ENCODE results near the gene DBR1.

DNA sequence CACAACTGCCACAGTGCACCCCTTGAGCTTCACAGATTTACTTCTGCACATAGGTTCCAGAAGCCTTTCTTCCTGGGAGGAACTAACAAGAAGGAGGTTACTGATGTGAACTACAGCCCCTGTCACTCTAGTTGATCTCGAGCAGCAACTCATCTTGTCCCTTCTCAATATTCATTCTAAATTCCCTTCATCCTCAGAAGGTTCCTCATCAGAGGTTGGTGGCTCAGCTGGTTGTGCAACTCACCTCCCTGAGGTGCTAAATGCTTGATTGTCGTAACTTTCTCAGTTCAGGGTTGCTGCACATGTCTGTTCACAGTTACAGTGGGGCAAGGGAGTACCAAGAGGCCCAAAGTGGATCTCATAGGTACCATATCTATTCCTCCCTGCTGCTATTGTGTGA is 36.9 kb downstream of the DBR1 start:
- TF ChIP-seq TAF1 (IDR thresholded peaks at IDR 0.05; ENCODE audit: borderline replicate concordance, insufficient read depth, low read length) (no peak), SIN3A (IDR thresholded peaks at IDR 0.05; ENCODE audit: borderline replicate concordance, insufficient read depth, low read length) (no peak), POLR2AphosphoS5 (IDR thresholded peaks at IDR 0.05; ENCODE audit: low read depth, low read length) (no peak)
- TF ChIP-seq, protein P1, sequence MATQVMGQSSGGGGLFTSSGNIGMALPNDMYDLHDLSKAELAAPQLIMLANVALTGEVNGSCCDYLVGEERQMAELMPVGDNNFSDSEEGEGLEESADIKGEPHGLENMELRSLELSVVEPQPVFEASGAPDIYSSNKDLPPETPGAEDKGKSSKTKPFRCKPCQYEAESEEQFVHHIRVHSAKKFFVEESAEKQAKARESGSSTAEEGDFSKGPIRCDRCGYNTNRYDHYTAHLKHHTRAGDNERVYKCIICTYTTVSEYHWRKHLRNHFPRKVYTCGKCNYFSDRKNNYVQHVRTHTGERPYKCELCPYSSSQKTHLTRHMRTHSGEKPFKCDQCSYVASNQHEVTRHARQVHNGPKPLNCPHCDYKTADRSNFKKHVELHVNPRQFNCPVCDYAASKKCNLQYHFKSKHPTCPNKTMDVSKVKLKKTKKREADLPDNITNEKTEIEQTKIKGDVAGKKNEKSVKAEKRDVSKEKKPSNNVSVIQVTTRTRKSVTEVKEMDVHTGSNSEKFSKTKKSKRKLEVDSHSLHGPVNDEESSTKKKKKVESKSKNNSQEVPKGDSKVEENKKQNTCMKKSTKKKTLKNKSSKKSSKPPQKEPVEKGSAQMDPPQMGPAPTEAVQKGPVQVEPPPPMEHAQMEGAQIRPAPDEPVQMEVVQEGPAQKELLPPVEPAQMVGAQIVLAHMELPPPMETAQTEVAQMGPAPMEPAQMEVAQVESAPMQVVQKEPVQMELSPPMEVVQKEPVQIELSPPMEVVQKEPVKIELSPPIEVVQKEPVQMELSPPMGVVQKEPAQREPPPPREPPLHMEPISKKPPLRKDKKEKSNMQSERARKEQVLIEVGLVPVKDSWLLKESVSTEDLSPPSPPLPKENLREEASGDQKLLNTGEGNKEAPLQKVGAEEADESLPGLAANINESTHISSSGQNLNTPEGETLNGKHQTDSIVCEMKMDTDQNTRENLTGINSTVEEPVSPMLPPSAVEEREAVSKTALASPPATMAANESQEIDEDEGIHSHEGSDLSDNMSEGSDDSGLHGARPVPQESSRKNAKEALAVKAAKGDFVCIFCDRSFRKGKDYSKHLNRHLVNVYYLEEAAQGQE (IDR thresholded peaks at IDR 0.05; ENCODE audit: insufficient read depth in 1 of 2, low read depth in 2 of 2, low read length in 2 of 2): no peak

All from PFSK-1 (cell line).